NCI-H1436 treated with DMSO at 0.1 percent for 48 hours (cell line): ENCODE results near the gene INTS3.
"Not testable (repeated sequence)": the region's sequence is repeated elsewhere in the genome, so short reads cannot be mapped to it uniquely, and the experiment has no call there.

Experiments used
- DNase-seq: peaks from one replicate; lab custom pipeline; 2025; lab: John Stamatoyannopoulos, UW

Gene INTS3

DNA sequence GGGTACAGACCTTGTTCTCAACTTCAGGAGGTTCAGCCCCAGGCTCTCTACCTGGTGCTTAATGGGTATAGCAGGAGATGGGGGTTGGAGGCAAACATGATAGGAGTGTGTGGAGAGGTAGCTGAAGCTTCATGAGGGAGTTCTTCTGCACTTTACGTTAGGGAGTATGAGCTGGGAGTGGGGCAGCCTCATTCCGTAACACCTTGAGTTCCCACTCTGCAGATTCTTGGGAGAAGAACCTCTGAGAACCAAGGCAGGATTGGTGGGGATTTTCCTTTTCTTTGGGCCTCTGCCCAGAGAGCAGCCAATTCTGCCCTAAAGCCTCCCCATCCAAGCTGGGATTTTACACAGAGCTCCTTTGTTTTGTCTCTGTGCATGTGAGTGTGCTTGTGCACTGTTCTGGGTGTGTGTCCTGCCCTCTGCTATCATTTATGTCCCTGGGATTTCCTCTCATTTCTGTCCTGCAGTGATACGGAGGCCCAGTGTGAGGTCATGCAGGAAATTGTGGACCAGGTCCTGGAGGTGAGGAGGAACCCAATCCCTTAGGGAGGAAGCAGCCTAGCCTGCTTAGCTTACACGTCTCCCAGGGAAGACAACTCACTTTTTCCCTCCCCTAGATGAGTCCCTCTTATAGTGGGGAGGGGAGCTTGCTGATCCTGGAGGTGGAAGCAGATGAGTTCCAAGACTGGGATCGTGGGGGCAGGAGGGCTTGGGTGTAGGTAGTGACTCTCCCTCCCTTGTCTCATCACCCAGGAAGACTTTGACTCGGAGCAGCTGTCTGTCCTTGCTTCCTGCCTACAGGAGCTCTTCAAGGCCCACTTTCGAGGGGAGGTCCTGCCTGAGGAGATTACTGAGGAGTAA, 35.7 kb downstream of the INTS3 start:
- no peak for DNase-seq

DNA sequence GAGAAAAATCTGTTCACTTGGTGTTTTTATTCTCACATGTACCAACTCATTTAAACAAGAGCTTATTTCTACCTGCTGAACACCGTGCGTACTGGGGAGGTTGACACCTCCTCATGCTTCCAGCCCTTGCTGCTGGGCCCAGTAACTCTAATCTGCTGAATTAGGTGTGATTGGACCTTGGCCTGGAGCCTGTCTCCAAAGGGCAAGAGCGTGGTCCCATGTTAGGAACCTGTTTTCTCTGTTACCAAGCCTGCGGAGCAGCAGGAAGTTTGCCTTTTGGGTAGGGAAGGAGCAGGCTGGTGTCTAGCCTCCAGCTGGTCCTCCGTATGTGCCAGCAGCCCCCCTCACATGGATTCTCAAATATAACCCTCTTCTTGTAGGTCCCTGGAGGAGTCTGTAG, 36.5 kb downstream of the INTS3 start:
- DNase-seq: no peak

DNA sequence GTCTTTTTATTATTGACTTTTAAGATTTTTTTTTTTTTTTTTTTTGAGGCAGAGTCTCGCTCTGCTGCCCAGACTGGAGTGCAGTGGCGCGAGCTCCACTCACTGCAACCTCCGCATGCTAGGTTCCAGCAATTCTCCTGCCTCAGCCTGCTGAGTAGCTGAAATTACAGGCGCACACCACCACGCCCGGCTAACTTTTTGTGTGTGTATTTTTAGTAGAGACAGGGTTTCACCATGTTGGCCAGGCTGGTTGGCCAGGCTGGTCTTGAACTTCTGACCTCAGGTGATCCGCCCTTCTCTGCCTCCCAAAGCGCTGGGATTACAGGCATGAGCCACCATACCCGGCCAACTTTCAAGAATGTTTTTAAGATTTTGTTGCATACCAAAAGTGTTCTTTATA, 38.8 kb downstream of the INTS3 start:
- not testable (repeated sequence) for DNase-seq

DNA sequence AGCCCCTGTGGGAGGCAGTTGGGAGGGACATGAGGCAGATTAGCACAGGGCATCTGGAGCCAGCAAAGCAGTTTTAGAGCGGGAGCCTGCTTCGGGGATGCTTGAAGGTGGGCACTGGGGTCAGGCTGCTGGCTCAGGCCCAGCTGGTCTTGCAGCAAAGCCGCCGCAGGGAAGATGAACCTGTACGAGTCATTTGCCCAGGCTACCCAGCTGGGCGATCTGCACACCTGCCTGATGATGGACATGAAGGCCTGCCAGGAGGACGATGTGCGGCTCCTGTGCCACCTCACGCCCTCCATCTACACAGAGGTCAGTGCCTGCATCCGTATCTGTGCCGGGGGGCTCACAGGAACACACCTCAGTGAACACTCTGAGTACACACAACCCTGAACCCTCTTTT, 39.7 kb downstream of the INTS3 start:
- no peak for DNase-seq

DNA sequence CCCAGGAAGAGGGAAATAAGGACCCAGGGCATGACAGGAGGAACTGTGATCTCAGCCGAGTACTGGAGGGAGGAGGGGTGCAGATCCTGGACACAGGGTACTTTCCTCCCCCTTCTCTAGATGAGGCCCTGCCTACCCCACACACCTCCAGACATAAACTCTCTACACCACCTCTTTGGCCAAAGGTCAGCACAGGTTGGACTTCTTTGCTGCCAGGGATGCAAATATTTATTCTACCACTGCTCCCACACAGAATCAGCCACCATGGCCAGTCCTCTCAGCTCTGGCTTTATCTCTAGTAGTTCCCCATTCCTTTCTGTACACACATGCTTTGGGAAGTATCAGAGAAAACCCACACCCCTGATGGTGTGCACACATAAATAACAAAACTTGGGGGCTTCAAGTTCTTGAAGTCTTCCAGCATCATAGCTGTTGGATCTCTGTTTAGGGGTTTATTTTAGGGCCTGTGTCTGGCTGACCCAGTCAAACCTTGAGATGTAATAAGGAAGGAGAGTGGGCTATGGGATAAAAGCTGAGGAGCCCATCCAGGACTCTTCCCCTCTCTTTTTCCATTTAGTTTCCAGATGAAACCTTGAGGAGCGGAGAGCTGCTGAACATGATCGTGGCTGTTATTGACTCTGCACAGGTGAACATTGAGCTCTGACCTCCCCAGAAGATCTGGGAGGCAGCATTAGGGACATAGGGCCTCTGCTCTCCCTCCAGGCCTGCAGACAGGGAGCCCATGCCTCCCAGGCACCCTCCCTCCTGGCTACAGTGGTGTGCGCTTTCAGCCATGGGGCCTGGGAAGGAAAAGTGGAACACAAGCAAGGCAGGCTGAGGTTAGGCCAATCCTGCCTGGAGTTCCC, 40.7 kb downstream of the INTS3 start:
- DNase-seq: no peak

DNA sequence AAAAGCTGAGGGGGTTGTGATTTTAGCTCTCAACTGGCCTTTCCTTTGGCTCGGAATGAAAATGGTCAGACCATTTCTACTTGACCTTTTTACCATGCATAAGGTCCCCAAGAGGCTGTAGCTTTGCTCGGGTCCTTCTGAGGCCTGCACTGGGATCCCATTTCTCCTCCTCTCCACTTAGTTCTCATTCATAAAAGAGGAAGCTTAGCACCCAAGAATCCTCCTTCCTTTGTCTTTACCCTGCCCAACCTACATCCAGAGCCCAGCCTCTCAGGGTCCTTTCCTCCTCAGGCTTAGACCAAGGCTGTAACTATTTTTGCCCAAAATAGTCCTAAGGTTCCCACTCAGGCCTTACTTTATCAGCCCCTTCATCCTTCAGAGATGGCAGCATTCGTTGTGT, 41.4 kb downstream of the INTS3 start:
- DNase-seq: no peak

DNA sequence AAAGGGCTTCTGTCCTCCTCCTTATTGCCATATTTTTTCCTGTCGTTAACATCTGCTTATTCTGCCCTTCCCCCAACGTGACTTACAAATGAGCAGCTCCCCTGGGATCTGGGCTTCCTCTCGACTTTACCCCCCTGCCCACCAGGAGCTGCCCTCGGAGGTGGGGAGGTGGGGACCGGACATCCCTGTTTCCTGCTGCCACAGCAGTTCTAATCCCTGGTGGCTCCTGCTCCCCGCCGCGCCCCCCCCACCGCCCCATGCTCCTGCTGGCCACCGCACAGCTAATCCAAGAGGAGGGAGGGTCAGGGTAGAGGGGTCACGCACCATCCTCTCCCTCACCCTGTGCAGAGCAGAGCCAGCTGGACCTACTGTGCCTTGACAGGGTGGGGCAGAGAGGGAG, 42.9 kb downstream of the INTS3 start:
- no peak for DNase-seq

DNA sequence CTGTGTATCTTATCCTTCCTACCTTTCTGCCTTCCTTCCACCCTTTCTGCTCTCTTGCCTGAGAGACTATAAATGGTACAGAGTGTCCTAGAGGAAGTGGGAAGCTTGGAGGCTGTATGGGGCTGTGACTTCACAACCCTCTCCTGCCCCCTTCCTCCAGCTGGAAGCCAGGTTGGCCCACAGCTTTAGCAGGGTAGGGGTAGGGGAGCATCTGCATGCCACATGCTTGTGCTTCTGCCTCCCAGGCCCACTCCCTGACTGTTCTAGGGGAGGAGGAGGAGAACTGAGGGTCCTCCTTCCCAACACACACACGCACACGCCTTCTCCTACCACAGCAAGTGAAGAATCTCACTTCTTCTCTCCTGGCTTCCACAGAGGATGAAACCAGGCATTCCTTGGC, 43.4 kb downstream of the INTS3 start:
- no peak for DNase-seq

DNA sequence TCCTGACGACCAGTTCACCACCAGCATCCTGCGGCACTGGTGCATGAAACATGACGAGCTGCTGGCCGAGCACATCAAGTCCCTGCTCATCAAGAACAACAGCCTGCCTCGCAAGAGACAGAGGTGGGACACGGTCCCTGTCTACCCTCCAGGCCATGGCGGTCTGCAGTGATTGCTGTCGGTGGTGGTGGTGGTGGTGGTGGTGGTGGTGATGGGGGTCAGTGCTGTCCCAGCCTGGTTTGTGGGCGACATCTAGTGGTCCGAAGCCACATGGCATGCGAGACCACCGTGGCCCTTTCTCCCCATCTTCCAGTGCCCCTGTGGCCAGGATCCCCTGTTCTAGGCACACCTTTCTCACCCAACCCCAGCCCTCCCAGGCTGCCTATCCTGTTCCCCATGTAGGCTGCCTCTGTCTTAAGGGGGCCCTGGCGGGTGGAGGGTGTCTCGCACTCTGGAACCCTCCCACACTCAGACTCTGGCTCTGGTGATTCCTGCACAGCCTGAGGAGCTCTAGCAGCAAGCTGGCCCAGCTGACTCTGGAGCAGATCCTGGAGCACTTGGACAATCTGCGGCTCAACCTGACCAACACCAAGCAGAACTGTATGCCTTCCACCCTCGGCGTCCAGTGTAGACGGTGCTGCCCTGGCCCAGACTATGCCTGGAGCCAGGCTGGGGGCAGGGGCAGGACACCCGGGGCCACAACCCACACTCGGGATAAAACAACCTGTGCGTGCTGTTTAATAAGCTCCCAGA, 44.2 kb downstream of the INTS3 start:
- DNase-seq: no peak

DNA sequence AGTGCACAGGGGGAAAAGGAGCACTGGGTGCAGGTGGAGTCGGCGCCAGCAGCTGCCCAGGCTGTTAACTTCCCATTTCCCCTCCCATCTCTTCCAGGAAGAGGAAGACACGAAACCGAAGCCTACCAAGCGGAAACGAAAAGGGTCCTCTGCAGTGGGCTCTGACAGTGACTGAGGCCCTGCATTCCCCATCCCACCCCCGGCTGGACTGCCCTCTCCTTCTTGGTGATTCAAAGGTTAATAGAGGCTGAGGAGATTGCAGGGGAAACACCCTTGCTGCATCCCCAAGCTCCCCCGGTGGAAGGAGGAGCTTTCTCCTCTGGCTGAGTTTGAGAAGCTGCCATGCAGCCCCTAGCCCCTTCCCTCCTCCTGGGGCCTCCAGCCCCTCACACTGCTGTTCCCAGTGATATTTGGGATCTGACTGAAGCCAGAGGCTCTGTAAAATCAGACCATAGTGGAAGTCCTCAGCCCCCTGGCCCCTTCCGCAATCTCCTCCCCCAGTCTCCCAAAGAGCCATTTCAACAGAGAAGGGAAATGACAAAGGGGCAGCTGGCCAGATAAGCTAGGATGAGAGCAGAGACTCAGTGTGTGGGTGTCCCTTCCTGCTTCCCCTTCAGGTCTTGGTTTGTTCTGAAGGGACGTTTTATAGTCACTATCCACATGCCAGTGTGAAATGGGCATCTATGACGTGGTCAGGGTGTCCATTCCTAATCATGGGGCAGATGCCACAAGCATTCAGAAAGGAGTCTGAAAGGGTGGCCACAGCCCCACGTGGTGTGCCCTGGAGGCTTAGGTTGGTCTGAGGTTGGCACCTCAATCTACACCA, 45.5 kb downstream of the INTS3 start:
- no peak for DNase-seq

DNA sequence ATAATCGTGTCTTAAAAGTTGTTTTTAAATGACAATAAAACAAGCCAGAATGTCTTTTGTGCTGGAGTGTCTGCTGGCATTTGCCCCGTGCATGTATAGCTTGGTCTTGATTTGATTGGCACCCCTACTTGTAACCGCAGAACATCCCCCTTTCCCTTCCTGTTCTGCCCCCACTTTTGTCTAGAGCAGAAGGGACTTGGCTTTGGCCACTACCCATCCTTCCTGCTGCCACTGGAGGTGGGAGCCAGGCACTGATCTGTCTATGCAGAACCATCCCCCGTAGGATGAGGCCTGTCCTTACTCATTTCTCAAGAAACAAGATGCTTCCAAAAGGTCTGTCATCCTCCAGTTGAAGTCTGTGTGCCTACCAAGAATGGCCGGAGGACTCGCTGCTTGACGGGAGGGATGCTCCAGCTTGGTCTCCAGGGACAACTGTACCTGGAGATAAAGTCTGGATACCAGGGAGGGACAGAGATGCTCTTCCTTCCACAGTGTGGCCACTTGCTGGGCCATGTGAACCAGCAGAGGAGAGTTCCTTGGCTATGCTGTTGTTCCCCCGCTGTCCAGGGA, 46.3 kb downstream of the INTS3 start:
- no peak for DNase-seq

DNA sequence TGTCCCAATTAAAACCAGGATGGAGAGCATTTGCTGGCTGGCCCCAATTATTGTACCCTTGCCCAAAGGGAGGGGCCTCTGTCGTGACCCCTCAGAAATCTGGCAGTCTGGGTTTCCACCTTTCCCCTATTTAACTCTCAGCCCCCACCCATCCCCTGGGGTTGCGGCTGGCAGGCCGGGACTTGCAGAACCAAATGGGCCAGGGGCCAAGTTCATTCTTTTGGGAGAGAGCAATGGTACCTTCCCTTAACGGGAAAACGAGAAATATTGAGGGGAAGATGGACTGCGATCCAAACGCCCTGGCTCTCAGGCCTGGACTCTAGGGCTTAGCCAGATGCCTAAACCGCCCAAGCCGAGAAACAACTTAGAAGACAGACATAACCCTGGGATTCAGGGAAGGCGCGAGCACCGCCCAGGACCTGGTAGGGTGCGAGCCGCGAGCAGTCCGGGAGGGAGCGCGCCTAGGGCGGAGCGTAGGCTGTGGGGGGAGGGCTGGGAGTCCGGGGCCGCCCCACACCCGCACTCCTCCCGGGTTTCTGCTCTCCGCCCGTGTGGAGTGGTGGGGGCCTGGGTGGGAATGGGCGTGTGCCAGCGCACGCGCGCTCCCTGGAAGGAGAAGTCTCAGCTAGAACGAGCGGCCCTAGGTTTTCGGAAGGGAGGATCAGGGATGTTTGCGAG, 47.1 kb downstream of the INTS3 start, which contains the start of gene SLC27A3:
Gene SLC27A3 (plus strand): TSS at position 628 of the 678 bp plus-strand sequence. CDS start 91 bp downstream, outside the sequence.
- DNase-seq: no peak

DNA sequence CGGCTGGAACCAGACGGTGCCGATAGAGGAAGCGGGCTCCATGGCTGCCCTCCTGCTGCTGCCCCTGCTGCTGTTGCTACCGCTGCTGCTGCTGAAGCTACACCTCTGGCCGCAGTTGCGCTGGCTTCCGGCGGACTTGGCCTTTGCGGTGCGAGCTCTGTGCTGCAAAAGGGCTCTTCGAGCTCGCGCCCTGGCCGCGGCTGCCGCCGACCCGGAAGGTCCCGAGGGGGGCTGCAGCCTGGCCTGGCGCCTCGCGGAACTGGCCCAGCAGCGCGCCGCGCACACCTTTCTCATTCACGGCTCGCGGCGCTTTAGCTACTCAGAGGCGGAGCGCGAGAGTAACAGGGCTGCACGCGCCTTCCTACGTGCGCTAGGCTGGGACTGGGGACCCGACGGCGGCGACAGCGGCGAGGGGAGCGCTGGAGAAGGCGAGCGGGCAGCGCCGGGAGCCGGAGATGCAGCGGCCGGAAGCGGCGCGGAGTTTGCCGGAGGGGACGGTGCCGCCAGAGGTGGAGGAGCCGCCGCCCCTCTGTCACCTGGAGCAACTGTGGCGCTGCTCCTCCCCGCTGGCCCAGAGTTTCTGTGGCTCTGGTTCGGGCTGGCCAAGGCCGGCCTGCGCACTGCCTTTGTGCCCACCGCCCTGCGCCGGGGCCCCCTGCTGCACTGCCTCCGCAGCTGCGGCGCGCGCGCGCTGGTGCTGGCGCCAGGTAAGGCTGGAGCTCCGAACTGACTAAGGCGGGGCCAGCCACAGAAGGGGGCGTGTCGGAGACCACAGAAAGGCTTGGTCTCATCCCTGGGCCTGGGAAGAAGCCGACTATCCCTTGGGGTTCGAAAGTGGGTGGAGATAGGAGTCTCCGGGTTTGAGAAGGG, 47.8 kb downstream of the INTS3 start:
- DNase-seq: peak; percentile 54

DNA sequence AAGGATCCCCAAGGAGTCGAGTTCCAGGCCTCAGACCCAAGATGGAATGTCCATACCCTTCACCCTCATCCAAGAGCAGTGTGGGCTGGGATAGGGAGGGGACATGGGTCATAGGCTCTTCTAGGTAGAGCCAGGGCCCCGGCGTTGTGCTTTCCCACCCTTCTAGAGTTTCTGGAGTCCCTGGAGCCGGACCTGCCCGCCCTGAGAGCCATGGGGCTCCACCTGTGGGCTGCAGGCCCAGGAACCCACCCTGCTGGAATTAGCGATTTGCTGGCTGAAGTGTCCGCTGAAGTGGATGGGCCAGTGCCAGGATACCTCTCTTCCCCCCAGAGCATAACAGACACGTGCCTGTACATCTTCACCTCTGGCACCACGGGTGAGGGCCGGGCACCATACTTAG, 48.5 kb downstream of the INTS3 start:
- DNase-seq: no peak

DNA sequence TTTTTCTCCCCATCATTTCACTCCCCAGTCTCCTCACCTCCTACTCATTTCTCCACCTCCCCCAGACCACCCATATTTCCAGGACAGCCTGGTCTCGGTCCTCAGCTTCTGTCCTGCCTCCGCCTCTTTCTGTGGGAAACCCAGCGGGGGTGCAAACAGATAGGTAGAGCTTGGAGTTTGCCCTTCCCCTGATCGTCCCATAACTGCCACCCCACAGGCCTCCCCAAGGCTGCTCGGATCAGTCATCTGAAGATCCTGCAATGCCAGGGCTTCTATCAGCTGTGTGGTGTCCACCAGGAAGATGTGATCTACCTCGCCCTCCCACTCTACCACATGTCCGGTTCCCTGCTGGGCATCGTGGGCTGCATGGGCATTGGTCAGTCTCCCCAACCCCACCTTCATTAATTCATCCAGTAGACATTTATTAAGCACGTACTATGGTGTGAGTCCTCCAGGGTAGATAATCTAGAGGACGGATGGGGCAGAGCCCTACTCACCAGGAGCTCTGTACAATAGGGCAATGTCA, 49.1 kb downstream of the INTS3 start:
- no peak for DNase-seq

DNA sequence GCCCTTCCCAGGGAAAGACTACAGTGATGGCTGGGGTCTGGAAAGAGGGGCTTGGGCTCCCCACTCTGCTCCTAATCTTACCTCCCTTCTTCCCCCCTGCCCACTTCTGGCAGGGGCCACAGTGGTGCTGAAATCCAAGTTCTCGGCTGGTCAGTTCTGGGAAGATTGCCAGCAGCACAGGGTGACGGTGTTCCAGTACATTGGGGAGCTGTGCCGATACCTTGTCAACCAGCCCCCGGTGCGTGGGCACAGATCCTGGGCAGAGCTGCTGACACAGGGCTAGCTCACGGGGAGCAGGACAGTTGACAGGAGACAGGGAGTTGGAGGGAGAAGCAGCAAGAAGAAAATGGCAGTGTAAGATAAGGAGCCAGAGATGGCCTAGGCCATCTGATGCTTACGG, 49.8 kb downstream of the INTS3 start:
- DNase-seq: no peak

DNA sequence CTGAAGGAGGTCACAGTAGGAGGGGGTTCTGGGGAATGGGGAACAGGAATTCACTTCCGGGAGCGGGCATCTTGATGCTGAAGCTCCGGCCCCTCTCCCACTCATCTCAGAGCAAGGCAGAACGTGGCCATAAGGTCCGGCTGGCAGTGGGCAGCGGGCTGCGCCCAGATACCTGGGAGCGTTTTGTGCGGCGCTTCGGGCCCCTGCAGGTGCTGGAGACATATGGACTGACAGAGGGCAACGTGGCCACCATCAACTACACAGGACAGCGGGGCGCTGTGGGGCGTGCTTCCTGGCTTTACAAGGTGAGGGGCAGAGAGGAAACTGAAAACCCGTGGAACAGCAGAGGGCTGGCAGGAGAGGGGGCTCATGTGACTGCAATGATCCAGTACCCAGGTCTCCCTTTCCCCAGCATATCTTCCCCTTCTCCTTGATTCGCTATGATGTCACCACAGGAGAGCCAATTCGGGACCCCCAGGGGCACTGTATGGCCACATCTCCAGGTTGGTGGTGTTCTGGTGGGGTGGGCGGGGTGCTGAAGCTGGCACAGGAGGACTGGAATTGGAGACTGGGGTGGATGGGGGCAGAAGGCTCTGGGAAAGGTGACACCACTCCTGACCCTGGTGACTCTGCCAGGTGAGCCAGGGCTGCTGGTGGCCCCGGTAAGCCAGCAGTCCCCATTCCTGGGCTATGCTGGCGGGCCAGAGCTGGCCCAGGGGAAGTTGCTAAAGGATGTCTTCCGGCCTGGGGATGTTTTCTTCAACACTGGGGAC, 50.4 kb downstream of the INTS3 start:
- DNase-seq: no peak

DNA sequence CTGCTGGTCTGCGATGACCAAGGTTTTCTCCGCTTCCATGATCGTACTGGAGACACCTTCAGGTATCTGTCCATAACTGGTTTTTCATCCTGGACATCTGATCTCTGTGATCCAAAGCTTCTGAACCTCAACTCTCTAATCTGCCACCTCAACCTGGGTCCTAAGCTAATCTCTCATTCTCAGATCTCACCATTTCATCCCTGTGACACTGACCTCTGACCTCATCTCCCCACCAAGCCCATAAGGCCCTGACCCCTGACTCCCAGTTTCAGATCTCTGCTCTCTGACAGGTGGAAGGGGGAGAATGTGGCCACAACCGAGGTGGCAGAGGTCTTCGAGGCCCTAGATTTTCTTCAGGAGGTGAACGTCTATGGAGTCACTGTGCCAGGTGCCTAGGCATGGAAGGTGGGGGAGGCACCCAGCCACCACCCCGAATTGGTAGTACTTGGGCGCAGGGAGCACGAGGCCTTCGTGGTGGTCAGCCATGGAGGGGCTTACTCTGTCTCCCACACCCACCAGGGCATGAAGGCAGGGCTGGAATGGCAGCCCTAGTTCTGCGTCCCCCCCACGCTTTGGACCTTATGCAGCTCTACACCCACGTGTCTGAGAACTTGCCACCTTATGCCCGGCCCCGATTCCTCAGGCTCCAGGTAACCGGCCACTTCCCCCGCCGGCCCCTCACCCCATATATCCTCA, 51.1 kb downstream of the INTS3 start:
- no peak for DNase-seq
